Coronary artery (tissue), 2 donors: ENCODE measurements around the gene ERI2.
A peak's percentile ranks its signal among the peaks of the same experiment; 100 is the strongest.

Experiments
- DNase-seq: peaks from one replicate; pipeline ENCODE4 v3.0.0-alpha.2; 2017; ENCODE audit warnings: low spot score
- H3K27ac ChIP-seq, 2 donors: fragments of 200-600 bp; sonication (generic); one replicate each; pipeline ENCODE4 v1.5.1; 2016 to 2019
- H3K4me3 ChIP-seq: fragments of 200-600 bp; sonication (generic); 2 replicates; pipeline ENCODE4 v1.5.1; 2016; ENCODE audit warnings: mild to moderate bottlenecking, moderate library complexity
- TF ChIP-seq, protein P1 (sequence below): fragments of 200-600 bp; sonication (generic); IDR thresholded peaks from one replicate; pipeline ENCODE4 v1.5.1; 2019; ENCODE audit warnings: antibody characterized with exemption

The ERI2 gene

DNA sequence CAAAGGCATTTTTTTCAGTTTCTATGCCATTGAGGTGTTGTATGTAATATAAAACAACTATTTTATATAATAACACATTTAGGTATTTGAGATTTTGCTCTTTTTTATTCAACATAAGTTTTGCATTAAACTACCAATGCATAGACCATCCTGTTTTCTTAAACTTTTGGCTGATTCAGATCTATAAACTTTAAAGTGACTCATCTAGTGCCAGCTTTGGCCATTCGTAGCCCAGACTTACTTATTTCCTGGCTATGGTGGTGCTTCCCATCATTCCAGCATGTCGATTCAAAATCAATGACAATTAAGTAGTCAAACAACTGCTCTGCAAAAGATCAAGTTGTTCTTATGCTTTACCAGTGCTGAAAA lies 3.1 kb downstream of the ERI2 start:
- Histone ChIP-seq H3K27ac (no peak overlapping the region), H3K4me3 (no peak overlapping the region)
- no peak for DNase-seq
- TF ChIP-seq, protein P1, sequence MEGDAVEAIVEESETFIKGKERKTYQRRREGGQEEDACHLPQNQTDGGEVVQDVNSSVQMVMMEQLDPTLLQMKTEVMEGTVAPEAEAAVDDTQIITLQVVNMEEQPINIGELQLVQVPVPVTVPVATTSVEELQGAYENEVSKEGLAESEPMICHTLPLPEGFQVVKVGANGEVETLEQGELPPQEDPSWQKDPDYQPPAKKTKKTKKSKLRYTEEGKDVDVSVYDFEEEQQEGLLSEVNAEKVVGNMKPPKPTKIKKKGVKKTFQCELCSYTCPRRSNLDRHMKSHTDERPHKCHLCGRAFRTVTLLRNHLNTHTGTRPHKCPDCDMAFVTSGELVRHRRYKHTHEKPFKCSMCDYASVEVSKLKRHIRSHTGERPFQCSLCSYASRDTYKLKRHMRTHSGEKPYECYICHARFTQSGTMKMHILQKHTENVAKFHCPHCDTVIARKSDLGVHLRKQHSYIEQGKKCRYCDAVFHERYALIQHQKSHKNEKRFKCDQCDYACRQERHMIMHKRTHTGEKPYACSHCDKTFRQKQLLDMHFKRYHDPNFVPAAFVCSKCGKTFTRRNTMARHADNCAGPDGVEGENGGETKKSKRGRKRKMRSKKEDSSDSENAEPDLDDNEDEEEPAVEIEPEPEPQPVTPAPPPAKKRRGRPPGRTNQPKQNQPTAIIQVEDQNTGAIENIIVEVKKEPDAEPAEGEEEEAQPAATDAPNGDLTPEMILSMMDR, result no peak

DNA sequence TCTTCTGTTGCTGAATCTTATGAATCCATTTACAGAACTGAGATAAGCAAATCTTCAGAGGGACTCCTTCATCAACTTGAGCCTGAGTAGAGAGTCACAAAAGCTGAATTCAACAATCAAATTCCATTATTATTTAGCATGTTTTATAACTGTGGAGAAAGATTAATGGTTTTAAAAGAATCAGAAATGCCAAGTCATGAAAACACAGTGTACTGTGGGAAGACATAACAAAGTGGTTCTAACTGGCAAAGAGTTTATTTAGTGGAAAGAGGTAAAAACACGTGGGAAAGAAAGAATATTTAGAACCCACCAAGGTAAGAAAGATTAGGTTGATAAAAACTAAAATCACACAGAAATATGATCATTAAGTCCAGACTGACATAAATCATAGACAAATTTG lies 5.0 kb downstream of the ERI2 start:
- no peak for DNase-seq
- TF ChIP-seq, protein P1, result no peak
- Histone ChIP-seq H3K4me3 (no peak overlapping the region), H3K27ac (no peak overlapping the region)

- TF ChIP-seq, protein P1, result no peak
- DNase-seq, result no peak
- H3K27ac ChIP-seq, result no peak overlapping the region
- no peak overlapping the region for H3K4me3 ChIP-seq
These were observed 6.7 kb downstream of the ERI2 start for GRCh38 chr16:20799599-20799998.

DNA sequence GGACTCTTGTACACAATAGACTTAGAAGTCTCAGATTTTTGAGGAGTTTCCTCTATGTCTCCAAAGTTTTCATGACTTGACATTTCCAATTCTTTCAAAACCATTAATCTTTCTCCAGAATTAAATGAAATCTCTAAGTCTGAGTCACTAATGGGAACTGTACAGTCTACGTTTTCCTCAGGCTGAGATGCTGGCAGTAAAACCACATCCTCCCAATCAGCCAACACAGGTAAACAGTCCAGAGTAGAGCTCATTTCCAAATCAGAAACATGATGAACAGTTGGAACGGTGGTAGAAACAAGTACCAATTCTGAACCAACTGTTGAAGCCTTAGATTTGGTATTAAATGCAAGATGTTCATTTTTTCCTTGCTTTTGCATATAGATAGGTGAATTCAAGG lies 7.9 kb downstream of the ERI2 start:
- TF ChIP-seq, protein P1, result no peak
- H3K27ac ChIP-seq, result no peak overlapping the region
- no peak overlapping the region for H3K4me3 ChIP-seq
- no peak for DNase-seq

DNA sequence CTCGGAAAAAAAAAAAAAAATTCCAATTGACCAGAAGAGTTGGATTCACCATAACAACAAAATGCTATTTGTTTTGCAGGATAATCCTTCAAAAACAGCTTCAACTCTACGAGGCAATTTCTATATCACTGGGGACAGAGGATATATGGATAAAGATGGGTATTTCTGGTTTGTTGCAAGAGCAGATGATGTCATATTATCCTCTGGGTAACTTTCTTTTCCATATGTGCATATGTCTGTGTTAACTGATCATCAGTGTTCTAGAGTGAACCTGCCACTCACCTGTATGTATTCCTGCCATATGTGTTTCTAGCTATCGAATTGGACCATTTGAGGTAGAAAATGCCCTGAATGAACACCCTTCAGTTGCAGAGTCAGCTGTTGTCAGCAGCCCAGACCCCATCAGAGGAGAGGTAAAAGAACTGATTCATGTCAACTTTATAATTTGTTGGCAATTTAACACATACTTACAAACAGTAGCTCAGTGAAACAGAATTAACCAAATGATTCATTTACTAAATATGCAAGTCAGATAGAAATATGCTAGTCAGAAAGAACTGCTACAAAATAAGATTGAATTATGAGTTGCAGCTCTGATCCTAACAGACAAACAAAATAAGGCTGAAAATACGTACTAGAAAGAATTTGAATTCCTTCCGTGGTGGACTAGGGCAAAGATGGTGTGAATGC lies 14.2 kb downstream of the ERI2 start:
- H3K4me3 ChIP-seq, result no peak overlapping the region
- no peak for DNase-seq
- TF ChIP-seq, protein P1, result no peak
- peak overlapping the region in 1 of 2 donors; percentile 40 for H3K27ac ChIP-seq

- Histone ChIP-seq H3K27ac (no peak overlapping the region), H3K4me3 (no peak overlapping the region)
- TF ChIP-seq, protein P1, result no peak
- no peak for DNase-seq
These were observed 17.1 kb downstream of the ERI2 start for GRCh38 chr16:20789130-20789529.

DNA sequence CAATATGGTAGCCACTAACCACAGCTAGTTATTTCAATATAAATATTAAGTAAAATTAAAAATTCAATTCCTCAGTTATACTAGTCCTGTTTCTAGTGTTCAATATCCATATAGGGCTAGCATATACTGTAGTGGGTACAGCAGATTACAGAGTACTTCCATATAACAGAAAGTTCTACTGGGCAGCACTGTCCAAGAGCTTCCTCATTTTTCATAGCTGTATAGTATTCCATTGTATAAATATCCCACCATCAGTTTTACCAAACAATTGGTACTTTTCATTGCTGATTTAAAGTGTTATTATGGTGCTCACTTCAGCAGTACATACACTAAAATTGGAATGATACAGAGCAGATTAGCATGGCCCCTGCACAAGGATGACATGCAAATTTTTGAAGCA lies 22.1 kb downstream of the ERI2 start:
- no peak overlapping the region for H3K27ac ChIP-seq
- TF ChIP-seq, protein P1, result no peak
- DNase-seq, result no peak
- H3K4me3 ChIP-seq, result no peak overlapping the region
